ENCODE results near the gene ATP8B3.

The ATP8B3 gene

GRCh38 chr19:1790054-1790792 lies 21.9 kb downstream of the ATP8B3 start:
- DNase-seq = no peak

DNA sequence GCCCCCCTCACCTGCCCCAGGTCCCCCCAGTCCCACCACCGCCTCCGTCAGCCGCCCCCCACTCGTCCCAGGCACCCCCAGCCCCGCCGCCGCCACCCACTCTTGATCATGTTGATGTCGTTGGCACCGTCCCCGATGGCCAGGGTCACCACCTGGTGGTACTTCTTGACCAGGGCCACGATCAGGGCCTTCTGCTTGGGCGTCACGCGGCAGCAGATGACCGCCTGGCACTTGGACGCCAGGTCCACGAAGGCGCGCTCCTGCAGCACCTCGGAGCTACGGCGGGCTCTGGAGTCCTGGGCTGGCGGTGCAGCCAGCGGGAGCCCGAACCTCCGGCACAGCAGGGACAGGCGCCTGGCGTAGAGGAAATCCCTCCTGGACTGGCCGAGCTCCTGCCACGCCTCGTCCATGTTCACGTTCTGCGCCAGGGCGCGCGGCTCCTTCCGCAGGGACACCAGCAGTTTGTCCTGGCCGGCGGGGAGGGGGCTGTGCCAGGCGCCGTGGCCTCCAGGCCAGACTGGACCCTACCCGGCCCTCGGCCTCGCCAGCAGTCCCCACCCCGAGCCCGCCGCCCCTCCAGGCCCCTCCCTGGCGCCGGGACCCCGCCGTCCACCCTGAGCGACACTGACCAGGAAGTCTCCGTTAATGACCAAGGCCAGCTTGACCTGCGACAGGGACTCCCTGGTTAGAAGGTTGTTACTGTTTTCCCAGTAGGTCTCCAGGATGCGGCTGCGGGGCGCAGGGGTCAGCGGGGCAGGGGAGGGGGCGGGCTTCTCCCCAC lies 22.6 kb downstream of the ATP8B3 start:
- DNase-seq = no peak

DNA sequence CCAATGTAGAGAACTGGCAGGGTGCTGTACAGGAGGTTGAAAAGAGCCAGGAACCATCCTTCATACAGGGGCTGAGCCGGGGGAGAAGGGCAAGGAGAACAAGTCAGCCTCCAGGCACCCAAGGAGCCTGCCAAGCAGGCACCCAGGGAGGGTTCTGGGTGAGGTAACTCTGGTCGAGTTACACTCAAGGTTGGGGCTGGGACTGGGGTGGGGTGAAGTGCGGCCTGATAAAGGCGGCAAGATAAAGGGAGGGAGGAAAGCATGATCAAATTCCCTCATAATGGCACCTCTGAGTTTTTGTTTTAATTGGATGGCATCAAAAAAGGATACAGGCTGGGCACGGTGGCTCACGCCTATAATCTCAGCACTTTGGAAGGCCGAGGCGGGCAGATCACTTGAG lies 25.0 kb downstream of the ATP8B3 start:
- no peak for DNase-seq

GRCh38 chr19:1786668-1787067 lies 25.4 kb downstream of the ATP8B3 start:
- no peak for DNase-seq

- DNase-seq = no peak
Measured at GRCh38 chr19:1785310-1785709, 26.8 kb downstream of the ATP8B3 start.

GRCh38 chr19:1783874-1784273 lies 28.2 kb downstream of the ATP8B3 start:
- no peak for DNase-seq

DNA sequence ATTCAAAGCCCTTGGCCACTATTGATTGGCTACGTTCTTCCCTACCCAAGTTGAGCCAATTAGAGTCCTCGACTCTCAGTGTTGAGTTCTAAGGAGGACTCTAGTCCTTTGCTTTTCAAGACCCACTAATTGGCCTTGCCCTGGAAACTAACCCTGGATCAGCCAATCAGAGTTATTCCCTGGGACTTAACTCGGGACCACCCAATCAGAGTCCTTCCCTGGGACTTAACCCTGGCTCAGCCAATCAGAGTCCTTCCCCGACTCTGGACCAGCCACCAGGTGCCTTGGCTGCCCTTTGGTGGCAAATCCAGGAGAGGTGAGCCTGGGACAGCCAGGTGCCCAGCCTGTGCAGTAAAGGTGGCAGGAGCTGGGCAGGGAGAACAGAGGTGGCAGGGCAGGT lies 28.7 kb downstream of the ATP8B3 start:
- no peak for DNase-seq

DNA sequence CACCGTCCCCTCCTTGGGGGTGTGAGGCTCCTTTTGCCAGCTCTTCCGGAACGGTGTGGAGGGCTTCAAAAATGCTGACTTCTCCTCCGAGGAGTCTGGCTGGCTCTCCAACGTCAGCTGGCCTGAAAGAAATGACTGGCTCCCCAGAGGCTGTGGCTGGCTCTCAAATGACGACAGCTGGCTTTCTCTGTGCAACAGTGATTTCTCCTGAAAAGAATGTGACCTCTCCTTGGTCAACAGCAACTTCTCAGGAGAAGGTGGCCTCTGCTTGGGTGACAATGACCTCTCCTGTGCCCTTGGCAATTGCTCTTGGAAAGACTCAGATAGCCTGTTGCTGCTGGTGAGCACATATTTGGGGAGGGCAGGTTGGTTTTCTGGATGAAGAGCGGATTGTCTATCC lies 29.6 kb downstream of the ATP8B3 start:
- DNase-seq = no peak

GRCh38 chr19:1780272-1780958 lies 31.7 kb downstream of the ATP8B3 start:
- DNase-seq = no peak

GRCh38 chr19:1779574-1779973 lies 32.5 kb downstream of the ATP8B3 start:
- DNase-seq = no peak

DNA sequence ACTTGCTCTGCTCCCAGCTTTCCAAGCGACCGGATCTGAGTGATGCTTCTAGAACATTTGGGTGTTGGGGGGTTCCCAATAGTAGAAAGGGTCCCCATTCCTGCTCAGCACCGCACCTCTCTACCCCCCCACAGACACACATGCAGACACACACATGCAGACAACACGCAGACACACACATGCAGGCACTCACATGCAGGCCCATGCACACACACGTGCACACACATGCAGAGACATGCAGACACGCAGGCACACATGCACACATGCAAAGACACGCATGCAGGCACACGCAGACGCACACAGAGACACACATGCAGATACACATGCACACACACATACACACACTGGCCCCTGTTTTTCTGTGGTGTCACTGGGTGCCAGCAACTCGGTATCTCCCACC lies 34.9 kb downstream of the ATP8B3 start:
- no peak for DNase-seq

DNA sequence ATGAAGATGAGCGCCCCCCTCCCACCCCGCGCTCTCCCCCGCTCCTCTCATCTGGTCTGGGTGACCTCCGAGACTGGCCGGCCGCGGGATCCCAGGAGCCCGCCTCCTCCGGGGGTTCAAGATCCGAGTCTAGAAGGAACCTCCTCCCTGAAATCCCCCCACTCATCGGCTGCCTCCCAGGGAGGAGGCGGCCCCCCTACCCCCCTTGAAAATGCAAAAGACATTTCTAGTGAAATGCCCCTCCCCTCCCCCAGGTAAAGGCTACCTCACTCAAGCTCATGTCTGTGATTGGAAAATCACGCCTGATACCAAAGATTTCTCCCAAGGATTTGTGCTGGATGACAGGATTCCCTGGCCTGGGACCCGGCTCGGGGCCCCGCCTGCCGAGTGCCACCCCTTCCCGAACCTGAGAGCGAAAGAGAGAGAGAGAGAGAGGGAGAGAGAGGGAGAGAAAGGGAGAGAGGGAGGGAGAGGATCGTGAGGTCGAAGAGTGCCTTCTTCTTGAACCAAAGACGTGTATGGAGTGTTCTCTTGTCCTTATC lies 35.4 kb downstream of the ATP8B3 start:
- no peak for DNase-seq

GRCh38 chr19:1775951-1776605 lies 36.0 kb downstream of the ATP8B3 start:
- DNase-seq = no peak

DNA sequence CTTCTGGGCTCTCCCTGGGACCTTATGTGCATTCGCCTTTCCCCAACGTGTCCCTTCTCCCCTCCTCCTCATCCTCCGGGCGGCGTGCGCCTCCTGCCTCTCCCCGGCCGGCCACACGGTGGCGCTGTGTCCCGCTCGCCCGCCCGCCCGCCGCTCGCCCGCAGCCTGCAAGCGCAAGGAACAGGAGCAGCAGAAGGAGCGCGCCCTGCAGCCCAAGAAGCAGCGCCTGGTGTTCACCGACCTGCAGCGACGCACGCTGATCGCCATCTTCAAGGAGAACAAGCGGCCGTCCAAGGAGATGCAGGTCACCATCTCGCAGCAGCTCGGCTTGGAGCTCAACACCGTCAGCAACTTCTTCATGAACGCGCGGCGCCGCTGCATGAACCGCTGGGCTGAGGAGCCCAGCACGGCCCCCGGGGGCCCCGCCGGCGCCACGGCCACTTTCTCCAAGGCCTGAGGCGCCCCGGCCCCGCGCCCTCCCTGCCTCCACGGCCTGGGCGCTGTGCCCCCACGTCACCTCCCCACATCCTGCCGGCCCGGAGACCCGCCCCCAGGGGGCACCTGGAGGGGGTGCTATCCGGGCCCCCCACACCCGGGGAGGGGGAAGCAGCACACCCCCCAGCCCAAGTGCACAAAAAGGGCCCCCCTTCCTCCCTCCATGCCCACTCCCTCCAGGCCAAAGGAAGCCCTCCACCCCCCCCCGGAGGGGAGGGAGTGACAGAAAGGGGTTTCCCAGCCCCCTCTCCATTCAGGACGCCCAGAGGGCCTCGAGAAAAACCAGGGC lies 36.9 kb downstream of the ATP8B3 start:
- no peak for DNase-seq

GRCh38 chr19:1773184-1773583 lies 38.9 kb downstream of the ATP8B3 start:
- no peak for DNase-seq

DNA sequence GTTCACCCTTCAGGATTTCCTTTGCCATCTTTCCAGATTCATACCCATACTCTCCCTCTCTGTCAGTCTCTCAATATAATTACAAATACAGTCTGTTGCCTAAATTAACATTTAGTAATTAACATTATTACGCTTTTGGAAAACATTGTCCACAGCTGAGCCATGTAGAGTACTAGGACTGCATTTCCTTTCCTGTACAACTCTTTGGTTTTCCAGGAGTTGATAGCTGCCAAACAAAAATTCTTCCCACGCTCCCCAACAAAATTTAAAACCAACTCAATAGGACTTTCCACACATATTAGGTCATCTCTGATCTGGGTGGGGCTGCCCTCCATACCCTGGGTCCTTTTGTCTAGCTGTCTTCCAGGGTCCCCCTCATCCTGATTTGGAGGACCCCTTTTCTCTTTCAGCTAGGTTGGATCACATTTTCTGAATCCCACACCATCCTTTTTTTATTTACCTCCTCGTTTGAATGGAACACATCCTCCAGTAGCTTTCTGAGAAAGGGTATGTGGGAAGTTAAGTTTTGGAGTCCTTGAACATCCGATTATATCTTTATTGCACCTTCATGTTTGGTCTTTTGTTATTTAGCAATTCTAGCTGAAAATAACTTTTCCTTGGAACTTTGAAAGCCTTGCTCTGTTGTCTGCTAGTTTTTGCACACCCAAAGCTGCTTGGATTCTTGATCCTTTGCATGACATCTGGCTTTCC lies 41.1 kb downstream of the ATP8B3 start:
- DNase-seq = no peak

- DNase-seq = no peak
Measured at GRCh38 chr19:1769645-1769985, 42.5 kb downstream of the ATP8B3 start.

DNA sequence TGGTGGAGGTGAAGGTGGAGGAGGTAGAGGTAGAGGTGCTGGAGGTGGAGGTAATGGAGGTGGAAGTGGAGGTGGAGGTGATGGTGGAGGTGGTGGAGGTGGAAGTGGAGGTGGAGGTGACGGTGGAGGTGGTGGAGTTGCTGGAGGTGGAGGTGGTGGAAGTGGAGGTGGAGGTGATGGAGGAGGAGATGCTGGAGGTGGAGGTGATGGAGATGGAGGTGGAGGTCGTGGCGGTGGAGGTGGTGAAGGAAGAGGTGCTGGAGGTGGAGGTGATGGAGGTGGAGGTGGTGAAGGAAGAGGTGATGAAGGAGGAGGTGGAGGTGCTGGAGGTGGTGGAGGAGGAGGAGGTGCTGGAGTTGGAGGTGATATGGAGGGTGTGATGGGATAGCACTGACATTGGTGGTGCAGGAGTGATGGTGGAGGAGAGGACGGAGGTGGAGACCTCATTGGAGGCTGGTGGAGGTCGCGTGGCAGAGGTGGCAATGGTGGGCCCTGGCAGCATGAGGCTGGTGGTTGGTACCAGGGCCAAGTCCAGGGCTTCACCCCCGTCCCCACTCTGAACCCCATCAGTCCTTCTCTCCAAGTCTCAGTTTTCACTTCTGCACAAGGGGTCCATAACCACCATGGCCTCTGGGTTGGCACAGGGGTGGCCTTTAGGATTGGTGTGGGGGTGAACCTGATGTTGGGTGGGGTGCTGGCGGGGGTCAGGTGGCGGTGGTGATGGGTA lies 43.0 kb downstream of the ATP8B3 start:
- no peak for DNase-seq

GRCh38 chr19:1768248-1768647 lies 43.8 kb downstream of the ATP8B3 start:
- DNase-seq = no peak

DNA sequence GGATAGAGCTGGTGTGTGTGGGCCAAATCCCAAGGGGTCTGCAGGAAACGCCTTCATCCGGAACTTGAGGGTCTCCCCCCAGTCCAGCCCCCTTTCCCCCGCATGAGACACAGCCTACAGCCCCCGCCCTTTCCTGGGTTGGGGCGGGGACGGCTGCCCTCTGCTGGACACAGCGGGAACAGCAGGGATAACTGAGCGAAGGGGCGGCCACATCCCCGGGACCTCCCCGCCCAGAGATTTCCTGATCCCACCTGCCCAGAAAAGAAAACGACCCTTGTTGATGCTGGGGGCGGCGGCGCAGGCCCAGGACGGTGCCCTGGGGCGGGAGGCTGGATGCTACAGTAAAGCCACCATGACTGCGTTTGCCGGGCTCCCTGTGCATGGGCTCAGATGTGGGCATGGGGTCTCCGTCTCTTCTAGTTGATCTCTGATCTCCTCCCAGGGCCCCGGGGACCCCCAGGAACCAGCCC lies 44.6 kb downstream of the ATP8B3 start:
- DNase-seq = no peak

DNA sequence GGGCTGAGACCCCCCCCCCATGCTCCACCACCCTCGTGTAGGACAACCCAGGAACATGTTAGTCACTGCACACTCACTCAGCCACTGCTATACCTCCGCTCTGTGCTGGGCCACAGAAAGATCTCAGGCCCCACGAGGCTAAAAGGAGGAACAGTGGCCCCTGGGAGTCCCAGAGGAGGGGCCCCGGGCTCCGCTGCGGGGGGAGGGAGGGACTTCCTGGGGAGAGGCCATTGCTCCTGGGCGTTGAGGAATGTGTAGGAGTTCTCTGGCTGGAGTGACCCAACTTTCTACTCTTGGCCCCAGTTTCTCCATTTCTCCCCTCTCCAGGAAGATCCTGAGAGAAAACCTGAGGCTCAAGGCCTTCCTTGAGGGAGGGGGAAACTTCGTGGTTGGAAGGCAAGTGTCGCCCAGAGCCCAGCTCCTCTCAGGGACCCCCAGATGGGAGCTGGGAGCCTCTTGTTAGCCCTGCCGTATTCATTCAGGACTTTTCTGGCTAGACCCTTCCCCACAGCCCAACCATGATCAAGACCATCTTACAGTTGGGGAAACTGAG lies 45.2 kb downstream of the ATP8B3 start:
- DNase-seq = no peak

Measured in NCI-H510A treated with DMSO at 0.1 percent for 48 hours (cell line).